OCI-LY1 (cell line): ENCODE results near the gene C17orf67.

Experiments used
- H2AFZ ChIP-seq: fragments of 200-600 bp; sonication (generic), shearing (Covaris generic); 2 replicates; pipeline ENCODE4 v1.6.0; 2014; ENCODE audit warnings: antibody characterized with exemption, mild to moderate bottlenecking, low read length
- H3F3A ChIP-seq: fragments of 200-600 bp; sonication (generic), shearing (Covaris generic); 2 replicates; pipeline ENCODE4 v1.6.0; 2014; ENCODE audit warnings: mild to moderate bottlenecking, antibody characterized with exemption, low read length, moderate library complexity; ENCODE audit not compliant: insufficient read depth
- H3K27ac ChIP-seq: fragments of 200-600 bp; sonication (generic); 2 replicates; pipeline ENCODE4 v1.5.1; 2014; ENCODE audit warnings: low read length, mixed run types, mild to moderate bottlenecking, low read depth; ENCODE audit not compliant: poor library complexity, severe bottlenecking
- H3K27me3 ChIP-seq: fragments of 200-600 bp; sonication (generic); 2 replicates; pipeline ENCODE4 v1.6.0; 2014; ENCODE audit warnings: antibody characterized with exemption, mild to moderate bottlenecking, low read length, moderate library complexity; ENCODE audit not compliant: insufficient read depth
- H3K36me3 ChIP-seq: fragments of 200-600 bp; sonication (generic); 2 replicates; pipeline ENCODE4 v1.6.1; 2014; ENCODE audit warnings: mild to moderate bottlenecking, antibody characterized with exemption, low read length, moderate library complexity, mixed read lengths; ENCODE audit not compliant: insufficient read depth
- H3K4me1 ChIP-seq: fragments of 200-600 bp; sonication (generic); 2 replicates; pipeline ENCODE4 v1.5.1; 2014; ENCODE audit warnings: mild to moderate bottlenecking, low read length, moderate library complexity; ENCODE audit not compliant: insufficient read depth, severe bottlenecking
- H3K4me2 ChIP-seq: fragments of 200-600 bp; sonication (generic), shearing (Covaris generic); 2 replicates; pipeline ENCODE4 v1.6.1; 2014; ENCODE audit warnings: low read length
- H3K4me3 ChIP-seq: fragments of 200-600 bp; sonication (generic); 2 replicates; pipeline ENCODE4 v1.5.1; 2014; ENCODE audit warnings: low read length, low read depth, mild to moderate bottlenecking, mixed read lengths; ENCODE audit not compliant: poor library complexity, severe bottlenecking
- H3K79me2 ChIP-seq: fragments of 200-600 bp; shearing (Covaris generic); 2 replicates; pipeline ENCODE4 v1.6.1; 2016; ENCODE audit warnings: mixed run types, low read length, mixed read lengths; ENCODE audit not compliant: insufficient read depth
- H3K9ac ChIP-seq: fragments of 200-600 bp; sonication (generic), shearing (Covaris generic); 2 replicates; pipeline ENCODE4 v1.6.1; 2014; ENCODE audit warnings: mild to moderate bottlenecking, low read length, mixed read lengths
- H3K9me2 ChIP-seq: fragments of 200-600 bp; sonication (generic), shearing (Covaris generic); 2 replicates; pipeline ENCODE4 v1.6.1; 2014; ENCODE audit warnings: low read depth, mild to moderate bottlenecking, low read length, mixed read lengths
- H3K9me3 ChIP-seq: fragments of 200-600 bp; shearing (Covaris generic); 2 replicates; pipeline ENCODE4 v1.6.1; 2014; ENCODE audit warnings: low read length, mixed read lengths
- H4K20me1 ChIP-seq: fragments of 200-600 bp; sonication (generic), shearing (Covaris generic); 2 replicates; pipeline ENCODE4 v1.6.0; 2016; ENCODE audit warnings: mild to moderate bottlenecking, low read length; ENCODE audit not compliant: insufficient read depth
- EZH2 ChIP-seq: fragments of 200-600 bp; sonication (generic), shearing (Covaris generic); IDR thresholded peaks from 2 replicates; pipeline ENCODE4 v1.8.0; 2017; ENCODE audit warnings: borderline replicate concordance, mixed run types, mild to moderate bottlenecking, antibody characterized with exemption, low read length, moderate library complexity, mixed read lengths
- TF ChIP-seq, protein P1 (sequence below): fragments of 200-600 bp; sonication (generic), shearing (Covaris generic); IDR thresholded peaks from 2 replicates; pipeline ENCODE4 v1.5.1; 2017; ENCODE audit warnings: mild to moderate bottlenecking, antibody characterized with exemption, low read length, moderate library complexity, mixed read lengths

The C17orf67 gene

DNA sequence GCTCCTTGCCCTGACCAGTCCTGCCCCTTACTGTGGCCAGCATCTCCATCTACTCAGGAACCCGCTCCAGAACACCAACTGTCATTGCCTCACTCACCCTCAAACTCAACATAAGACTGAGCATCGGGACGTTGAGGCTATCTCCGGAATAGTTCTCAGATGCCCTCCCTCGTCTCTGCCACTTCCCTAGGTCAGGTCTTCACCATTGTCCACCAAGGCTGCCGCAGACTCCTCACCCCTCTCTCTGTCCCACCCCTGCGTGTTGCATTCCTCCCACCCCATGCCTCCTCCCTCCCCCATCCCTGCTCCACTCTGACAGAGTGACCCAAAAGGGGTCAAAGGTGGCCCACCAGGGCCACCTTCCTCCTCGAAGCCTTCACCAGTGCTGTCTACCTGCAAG is 37.2 kb downstream of the C17orf67 start:
- H3K9me3 ChIP-seq, result no peaks in the 10 kb centered on the region
- no peak overlapping the region for H2AFZ ChIP-seq
- no peak overlapping the region for H3K4me3 ChIP-seq
- no peaks in the 10 kb centered on the region for H3K4me1 ChIP-seq
- H3K79me2 ChIP-seq, result no peaks in the 10 kb centered on the region
- no peaks in the 10 kb centered on the region for H3K36me3 ChIP-seq
- H3F3A ChIP-seq, result no peaks in the 10 kb centered on the region
- no peak overlapping the region for H3K4me2 ChIP-seq
- no peaks in the 10 kb centered on the region for H4K20me1 ChIP-seq
- TF ChIP-seq, protein P1, sequence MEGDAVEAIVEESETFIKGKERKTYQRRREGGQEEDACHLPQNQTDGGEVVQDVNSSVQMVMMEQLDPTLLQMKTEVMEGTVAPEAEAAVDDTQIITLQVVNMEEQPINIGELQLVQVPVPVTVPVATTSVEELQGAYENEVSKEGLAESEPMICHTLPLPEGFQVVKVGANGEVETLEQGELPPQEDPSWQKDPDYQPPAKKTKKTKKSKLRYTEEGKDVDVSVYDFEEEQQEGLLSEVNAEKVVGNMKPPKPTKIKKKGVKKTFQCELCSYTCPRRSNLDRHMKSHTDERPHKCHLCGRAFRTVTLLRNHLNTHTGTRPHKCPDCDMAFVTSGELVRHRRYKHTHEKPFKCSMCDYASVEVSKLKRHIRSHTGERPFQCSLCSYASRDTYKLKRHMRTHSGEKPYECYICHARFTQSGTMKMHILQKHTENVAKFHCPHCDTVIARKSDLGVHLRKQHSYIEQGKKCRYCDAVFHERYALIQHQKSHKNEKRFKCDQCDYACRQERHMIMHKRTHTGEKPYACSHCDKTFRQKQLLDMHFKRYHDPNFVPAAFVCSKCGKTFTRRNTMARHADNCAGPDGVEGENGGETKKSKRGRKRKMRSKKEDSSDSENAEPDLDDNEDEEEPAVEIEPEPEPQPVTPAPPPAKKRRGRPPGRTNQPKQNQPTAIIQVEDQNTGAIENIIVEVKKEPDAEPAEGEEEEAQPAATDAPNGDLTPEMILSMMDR, result no peak
- TF ChIP-seq EZH2, result no peak
- no peaks in the 10 kb centered on the region for H3K9me2 ChIP-seq
- no peak overlapping the region for H3K27ac ChIP-seq
- no peaks in the 10 kb centered on the region for H3K27me3 ChIP-seq
- no peak overlapping the region for H3K9ac ChIP-seq

- H3K4me2 ChIP-seq, result no peak overlapping the region
- H3K27me3 ChIP-seq, result no peaks in the 10 kb centered on the region
- H3K4me3 ChIP-seq, result no peak overlapping the region
- no peaks in the 10 kb centered on the region for H3K79me2 ChIP-seq
- no peak overlapping the region for H3K9ac ChIP-seq
- no peaks in the 10 kb centered on the region for H3K4me1 ChIP-seq
- no peaks in the 10 kb centered on the region for H3F3A ChIP-seq
- no peaks in the 10 kb centered on the region for H3K36me3 ChIP-seq
- H3K9me3 ChIP-seq, result no peaks in the 10 kb centered on the region
- H3K9me2 ChIP-seq, result no peaks in the 10 kb centered on the region
- H4K20me1 ChIP-seq, result no peaks in the 10 kb centered on the region
- TF ChIP-seq, protein P1, result no peak
- TF ChIP-seq EZH2, result no peak
- no peak overlapping the region for H2AFZ ChIP-seq
- no peak overlapping the region for H3K27ac ChIP-seq
Measured at GRCh38 chr17:56795221-56795865, 38.4 kb downstream of the C17orf67 start.

DNA sequence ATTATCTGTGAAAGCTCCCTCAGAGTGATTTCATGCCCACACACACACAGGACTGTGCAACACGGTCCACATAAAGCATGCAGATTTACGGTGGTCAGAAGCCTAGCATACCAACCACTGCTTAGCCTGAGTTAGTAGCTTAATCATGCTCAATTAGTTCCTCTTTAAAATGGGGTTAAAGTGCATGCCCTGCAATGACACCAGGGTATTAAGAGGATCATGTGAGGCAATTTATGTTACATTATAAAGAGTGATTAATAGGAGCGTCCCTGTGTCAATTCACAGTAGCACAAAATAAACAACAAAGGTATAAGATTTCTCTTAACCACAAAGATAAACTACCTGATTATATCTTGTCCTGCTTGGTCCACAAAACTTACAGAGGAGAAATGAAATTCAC is 39.8 kb downstream of the C17orf67 start:
- Histone ChIP-seq H3K4me3 (no peak overlapping the region), H3K9ac (no peak overlapping the region)

More for the DNA sequence above, 39.8 kb downstream of the C17orf67 start:
- Histone ChIP-seq H3K9me2 (no peaks in the 10 kb centered on the region), H3K79me2 (no peaks in the 10 kb centered on the region), H4K20me1 (no peaks in the 10 kb centered on the region), H3F3A (no peaks in the 10 kb centered on the region), H3K4me1 (no peaks in the 10 kb centered on the region), H2AFZ (no peak overlapping the region), H3K9me3 (no peaks in the 10 kb centered on the region), H3K4me2 (no peak overlapping the region), H3K27ac (no peak overlapping the region), H3K36me3 (no peaks in the 10 kb centered on the region), H3K27me3 (no peaks in the 10 kb centered on the region)
- TF ChIP-seq, protein P1, result no peak
- no peak for TF ChIP-seq EZH2
